Measurements from ENCODE around the gene DDO.
"Not testable (repeated sequence)": the region's sequence is repeated elsewhere in the genome, so short reads cannot be mapped to it uniquely, and the experiment has no call there.

The DDO gene

GRCh38 chr6:110368284-110368683 is 47.1 kb downstream of the DDO start:
- DNase-seq (ENCODE audit: low read depth in 2 of 2), result no peak

GRCh38 chr6:110367825-110368224 is 47.5 kb downstream of the DDO start:
- no peak for DNase-seq (ENCODE audit: low read depth in 2 of 2)

DNA sequence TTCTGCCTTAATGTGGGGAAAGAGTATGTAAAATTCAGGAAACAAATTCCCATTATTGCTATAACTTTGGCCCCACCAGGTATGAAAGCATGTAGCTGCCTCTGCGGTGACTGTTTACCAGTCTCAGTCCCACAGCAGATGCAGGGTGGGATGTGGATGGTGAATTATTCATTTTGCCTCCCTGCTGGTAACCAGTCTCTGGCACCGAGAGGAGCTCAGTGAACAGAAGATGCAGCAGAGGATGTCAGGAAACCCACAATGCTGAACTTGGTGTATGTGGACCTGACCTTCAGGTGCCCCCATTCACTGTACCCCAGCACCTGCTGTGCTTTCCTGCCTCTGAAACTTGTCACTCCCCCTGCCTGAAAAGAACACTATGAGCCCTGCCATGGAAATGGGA is 48.4 kb downstream of the DDO start:
- no peak for DNase-seq (ENCODE audit: low read depth in 2 of 2)

DNA sequence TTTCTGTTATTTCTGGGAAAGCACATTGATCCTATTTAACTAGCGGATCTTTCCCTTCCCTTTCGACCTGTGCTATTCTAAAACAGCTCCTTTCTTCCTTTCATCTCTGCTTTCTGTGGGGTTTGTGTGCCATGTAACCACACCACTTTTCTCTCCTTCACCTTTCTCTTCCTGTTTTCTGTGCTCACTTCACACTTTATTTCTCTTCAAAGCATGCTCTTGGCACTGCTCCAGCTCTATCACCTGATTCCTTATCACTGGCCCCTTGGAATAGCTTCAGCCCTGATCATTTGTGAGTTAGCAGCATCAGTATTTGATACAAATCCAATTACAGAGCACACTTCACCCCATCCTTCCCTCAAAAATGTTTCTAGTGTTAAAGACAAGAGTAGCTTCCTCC is 49.1 kb downstream of the DDO start:
- no peak for DNase-seq (ENCODE audit: low read depth in 2 of 2)

GRCh38 chr6:110364364-110365105 is 50.8 kb downstream of the DDO start:
- DNase-seq (ENCODE audit: low read depth in 2 of 2), result no peak

- no peak for DNase-seq (ENCODE audit: low read depth in 2 of 2)
These were observed 51.6 kb downstream of the DDO start for GRCh38 chr6:110363748-110364147.

DNA sequence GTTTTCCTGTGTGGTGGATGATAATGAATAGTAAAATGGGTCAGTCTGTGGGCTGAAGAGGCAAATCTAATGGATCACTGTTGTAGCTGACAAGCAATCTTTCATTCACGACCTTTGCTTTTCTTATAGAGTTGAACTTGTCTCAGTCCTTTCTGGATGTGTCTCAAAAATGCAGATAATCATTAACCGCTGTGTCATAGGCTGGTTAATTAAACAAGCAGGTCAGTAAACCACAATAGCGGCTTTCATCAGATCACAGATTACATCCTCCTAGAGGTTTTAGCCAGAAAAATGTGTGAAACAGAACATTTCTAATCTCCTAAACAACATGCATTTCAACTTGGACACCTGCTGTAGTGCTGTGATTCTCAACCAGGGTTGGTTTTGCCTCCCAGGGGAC is 54.7 kb downstream of the DDO start:
- DNase-seq (ENCODE audit: low read depth in 2 of 2), result no peak

GRCh38 chr6:110359556-110359955 is 55.8 kb downstream of the DDO start:
- DNase-seq (ENCODE audit: low read depth in 2 of 2), result no peak

DNA sequence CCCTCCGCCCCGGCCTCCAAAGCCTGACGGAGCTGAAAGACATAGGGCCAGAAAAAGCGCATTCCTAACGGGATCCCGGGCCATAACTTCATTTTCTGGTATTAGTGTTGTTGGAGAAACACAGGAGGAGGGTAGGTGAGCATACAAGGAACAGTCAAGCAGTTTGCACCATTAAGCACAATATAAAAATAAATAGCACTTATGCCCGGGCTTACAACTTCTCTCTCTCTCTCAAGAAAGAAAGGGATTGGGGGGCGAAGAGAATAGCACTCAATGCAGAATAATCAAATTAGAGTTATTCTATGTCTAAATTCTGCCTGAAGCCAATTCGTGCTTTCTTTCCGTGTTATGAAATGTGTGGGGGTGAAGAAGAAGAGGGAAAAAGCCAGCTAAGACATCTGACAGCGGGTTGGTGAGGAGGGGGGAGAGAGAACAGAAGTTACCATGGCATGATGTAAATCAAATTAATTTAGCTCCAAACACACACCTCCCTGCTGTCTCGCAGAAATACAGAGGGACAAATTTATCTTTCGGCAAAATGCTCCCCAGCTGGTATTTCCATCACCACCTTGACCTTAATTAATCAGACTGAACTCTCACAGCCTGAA is 56.7 kb downstream of the DDO start:
- DNase-seq (ENCODE audit: low read depth in 2 of 2), result no peak

GRCh38 chr6:110357664-110358552 is 57.5 kb downstream of the DDO start, which contains the start of gene METTL24:
TSS of gene METTL24 (minus strand) at chr6:110358349. CDS start at chr6:110358272, 77 bp downstream.
- no peak for DNase-seq (ENCODE audit: low read depth in 2 of 2)

- DNase-seq (ENCODE audit: low read depth in 2 of 2), result no peak
These were observed 58.1 kb downstream of the DDO start for GRCh38 chr6:110357298-110357663.

DNA sequence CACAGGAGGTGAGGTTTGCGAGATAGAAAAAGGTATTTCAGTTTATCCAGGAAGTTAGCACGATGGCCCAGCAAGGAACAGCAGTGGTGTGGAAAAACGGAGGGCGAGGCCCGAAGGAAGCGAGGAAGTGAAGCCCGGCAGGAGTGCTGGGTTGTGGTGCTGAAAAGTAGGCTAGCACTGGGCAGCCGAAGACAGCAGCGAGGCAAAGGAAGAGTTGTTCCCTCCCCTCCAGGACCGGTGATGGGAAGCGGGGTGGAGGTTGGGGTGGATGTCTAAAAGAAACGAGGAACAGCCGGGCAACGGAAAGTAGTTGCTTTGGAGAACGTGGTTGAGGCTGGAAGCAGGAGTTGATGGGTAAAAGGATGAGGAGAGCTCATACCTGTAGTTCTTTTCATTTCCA is 58.6 kb downstream of the DDO start:
- DNase-seq (ENCODE audit: low read depth in 2 of 2), result no peak

GRCh38 chr6:110355727-110356126 is 59.6 kb downstream of the DDO start:
- no peak for DNase-seq (ENCODE audit: low read depth in 2 of 2)

- no peak for DNase-seq (ENCODE audit: low read depth in 2 of 2)
These were observed 60.4 kb downstream of the DDO start for GRCh38 chr6:110355022-110355421.

- no peak for DNase-seq (ENCODE audit: low read depth in 2 of 2)
These were observed 61.2 kb downstream of the DDO start for GRCh38 chr6:110354153-110354552.

GRCh38 chr6:110353457-110354001 is 61.8 kb downstream of the DDO start:
- no peak for DNase-seq (ENCODE audit: low read depth in 2 of 2)

DNA sequence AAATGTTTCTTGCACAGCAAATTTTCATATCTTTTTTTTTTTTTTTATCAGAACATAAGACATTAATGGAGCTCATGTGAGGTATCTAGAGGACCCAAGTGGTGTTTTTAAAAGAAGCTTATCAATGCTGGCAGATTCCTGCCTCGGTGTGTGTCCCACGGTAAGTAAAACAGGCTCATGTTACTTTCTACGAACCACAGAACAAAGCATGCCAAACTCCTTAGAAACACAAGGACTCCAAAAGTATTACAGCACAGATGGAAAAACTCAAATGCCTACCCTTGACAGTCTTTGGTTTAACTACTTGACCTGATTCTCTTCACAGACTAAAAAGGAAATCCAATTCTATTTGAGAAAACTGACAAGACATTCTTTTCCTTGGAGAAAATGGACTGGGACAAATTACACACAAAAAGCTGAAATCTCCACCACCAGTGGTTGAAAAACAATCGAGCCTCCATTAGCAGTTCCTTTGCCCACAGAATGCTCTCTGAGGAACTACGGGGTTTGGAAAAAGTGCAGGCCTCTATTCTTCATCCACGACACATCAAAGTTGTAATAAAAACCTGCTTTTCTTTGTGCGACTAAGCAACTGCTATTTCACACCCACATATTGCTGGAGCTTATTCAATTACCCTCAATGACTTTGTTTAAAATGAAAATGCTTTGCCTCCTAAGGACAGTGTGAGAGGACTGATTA is 62.7 kb downstream of the DDO start:
- DNase-seq (ENCODE audit: low read depth in 2 of 2), result no peak

DNA sequence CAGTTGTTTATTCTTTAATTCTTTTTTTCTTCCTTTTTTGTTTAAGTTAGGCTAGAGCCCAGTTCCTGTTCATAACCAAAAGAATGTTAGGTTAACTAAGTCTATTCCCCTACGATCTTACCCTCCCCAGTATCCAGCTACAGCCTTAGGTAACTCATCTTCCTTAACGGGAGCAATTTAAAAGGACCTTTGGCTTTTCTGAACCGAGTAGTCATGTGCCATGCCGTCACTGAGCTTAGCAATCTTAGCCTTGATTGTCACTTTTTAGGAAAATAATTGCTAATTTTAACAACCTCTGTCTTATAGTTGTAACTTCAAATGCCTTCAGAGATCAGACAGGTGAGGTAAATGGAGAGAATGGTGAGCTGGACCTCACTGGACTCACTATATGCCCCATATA is 63.4 kb downstream of the DDO start:
- DNase-seq (ENCODE audit: low read depth in 2 of 2), result no peak

DNA sequence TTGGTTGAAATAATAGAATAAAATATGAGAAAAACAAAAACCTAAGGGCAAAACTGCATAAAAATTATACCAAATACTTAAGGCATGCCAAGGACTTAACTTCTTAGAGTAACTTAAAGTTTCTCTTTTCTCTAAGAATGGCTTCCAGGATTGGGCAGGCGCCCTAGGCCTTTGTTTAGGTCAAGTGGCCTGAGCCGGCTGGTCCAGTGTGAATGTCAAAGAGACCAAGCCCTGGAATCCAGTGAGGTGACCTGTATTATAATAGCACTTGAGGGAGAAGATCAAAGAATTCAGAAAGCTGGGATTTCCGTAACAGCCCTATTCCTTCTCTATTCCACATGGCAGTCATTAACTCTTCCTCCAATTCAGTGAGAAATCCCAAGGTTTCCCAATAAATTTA is 63.8 kb downstream of the DDO start:
- no peak for DNase-seq (ENCODE audit: low read depth in 2 of 2)

GRCh38 chr6:110350593-110350992 is 64.8 kb downstream of the DDO start:
- not testable (repeated sequence) for DNase-seq (ENCODE audit: low read depth in 2 of 2)

DNA sequence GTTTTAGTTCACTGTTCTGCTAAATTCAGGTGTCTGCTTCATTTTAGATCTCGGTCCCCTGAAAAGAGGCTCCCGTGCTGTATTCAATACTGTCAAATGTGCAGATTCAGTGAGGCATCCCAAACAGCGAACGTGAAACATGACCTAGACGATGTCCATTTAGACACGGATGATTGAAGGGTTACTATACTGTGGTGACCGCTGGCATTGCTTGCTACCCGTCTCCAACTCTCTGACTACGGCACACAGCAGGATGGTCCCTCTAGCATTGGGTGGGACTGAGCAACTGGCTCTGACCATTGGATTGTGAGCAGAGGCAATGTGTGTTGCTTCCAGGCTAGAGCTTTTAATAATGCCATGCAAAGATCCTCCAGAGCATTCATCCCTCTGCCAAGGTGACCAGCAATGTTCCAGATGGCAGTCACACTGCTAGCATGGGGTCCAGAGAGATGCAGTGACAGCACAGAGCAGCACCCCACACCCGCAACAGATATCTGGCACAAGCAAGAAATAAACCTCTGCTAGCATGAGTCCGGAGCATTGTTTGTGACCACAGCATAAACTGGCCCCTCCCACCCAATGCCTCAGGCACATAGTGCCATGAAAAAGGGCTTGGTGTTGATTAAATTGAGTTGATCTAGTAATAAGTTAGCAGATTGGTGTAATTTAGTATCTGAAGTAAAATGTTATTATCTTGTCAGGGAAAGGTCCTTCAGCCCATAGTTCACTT is 66.2 kb downstream of the DDO start:
- DNase-seq (ENCODE audit: low read depth in 2 of 2), result no peak

All from stimulated activated CD8-positive, alpha-beta memory T cell treated with anti-CD3 and anti-CD28 coated beads, Interleukin-7, amount 100 ng/mL, for 1 hour (primary cell).